ENCODE measurements around the gene AVL9.
"Not testable (repeated sequence)": the region's sequence is repeated elsewhere in the genome, so short reads cannot be mapped to it uniquely, and the experiment has no call there.

Gene AVL9

GRCh38 chr7:32462977-32463376 is 32.3 kb upstream of the AVL9 start:
- no peak for TF ChIP-seq CTCF (conservative IDR thresholded peaks at IDR 0.05; ENCODE audit: low read depth, low read length)
- no peak overlapping the region for H3K4me3 ChIP-seq (ENCODE audit: low read length)
- no peak for DNase-seq (ENCODE audit: low read depth)

DNA sequence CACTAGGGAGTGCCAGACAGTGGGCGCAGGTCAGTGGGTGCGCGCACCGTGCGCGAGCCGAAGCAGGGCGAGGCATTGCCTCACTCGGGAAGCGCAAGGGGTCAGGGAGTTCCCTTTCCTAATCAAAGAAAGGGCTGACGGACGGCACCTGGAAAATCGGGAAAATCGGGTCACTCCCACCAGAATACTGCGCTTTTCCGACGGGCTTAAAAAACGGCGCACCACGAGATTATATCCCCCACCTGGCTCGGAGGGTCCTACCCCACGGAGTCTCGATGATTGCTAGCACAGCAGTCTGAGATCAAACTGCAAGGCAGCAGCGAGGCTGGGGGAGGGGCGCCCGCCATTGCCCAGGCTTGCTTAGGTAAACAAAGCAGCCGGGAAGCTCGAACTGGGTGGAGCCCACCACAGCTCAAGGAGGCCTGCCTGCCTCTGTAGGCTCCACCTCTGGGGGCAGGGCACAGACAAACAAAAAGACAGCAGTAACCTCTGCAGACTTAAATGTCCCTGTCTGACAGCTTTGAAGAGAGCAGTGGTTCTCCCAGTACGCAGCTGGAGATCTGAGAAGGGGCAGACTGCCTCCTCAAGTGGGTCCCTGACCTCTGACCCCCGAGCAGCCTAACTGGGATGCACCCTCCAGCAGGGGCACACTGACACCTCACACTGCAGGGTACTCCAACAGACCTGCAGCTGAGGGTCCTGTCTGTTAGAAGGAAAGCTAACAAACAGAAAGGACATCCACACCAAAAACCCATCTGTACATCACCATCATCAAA is 30.5 kb upstream of the AVL9 start:
- DNase-seq (ENCODE audit: low read depth); H3K4me3 ChIP-seq (ENCODE audit: low read length): not testable (repeated sequence)

DNA sequence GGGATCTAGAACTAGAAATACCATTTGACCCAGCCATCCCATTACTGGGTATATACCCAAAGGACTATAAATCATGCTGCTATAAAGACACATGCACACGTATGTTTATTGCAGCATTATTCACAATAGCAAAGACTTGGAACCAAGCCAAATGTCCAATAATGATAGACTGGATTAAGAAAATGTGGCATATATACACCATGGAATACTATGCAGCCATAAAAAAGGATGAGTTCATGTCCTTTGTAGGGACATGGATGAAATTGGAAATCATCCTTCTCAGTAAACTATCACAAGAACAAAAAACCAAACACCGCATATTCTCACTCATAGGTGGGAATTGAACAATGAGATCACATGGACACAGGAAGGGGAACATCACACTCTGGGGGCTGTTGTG is 25.3 kb upstream of the AVL9 start:
- H3K4me3 ChIP-seq (ENCODE audit: low read length); DNase-seq (ENCODE audit: low read depth): not testable (repeated sequence)

GRCh38 chr7:32470871-32471270 is 24.4 kb upstream of the AVL9 start:
- no peak for TF ChIP-seq CTCF (conservative IDR thresholded peaks at IDR 0.05; ENCODE audit: low read depth, low read length)

GRCh38 chr7:32472015-32472414 is 23.3 kb upstream of the AVL9 start:
- TF ChIP-seq CTCF (conservative IDR thresholded peaks at IDR 0.05; ENCODE audit: low read depth, low read length), result no peak
- DNase-seq (ENCODE audit: low read depth), result no peak
- H3K4me3 ChIP-seq (ENCODE audit: low read length), result no peak overlapping the region

More at GRCh38 chr7:32470871-32471270, 24.4 kb upstream of the AVL9 start:
- H3K4me3 ChIP-seq (ENCODE audit: low read length), result no peak overlapping the region
- DNase-seq (ENCODE audit: low read depth), result no peak

DNA sequence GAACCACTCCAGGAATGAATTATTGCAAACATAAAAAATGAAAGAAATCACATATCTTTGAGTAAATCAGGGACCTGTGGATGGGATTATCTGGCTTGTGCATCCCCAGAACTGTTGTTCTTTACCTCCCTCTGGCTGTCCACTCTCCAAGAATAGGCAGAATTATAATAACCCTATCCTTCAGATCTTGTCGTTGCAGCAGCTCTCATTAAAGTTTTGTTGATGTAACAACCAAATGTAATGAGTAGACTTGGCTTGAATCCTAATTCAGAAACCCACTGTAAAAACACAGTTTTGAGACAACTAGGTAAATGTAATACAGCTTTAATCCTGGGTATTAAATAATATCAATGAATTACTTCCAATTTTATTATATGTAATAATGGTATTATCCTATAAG is 21.3 kb upstream of the AVL9 start:
- TF ChIP-seq CTCF (conservative IDR thresholded peaks at IDR 0.05; ENCODE audit: low read depth, low read length), result no peak
- no peak for DNase-seq (ENCODE audit: low read depth)
- no peak overlapping the region for H3K4me3 ChIP-seq (ENCODE audit: low read length)

DNA sequence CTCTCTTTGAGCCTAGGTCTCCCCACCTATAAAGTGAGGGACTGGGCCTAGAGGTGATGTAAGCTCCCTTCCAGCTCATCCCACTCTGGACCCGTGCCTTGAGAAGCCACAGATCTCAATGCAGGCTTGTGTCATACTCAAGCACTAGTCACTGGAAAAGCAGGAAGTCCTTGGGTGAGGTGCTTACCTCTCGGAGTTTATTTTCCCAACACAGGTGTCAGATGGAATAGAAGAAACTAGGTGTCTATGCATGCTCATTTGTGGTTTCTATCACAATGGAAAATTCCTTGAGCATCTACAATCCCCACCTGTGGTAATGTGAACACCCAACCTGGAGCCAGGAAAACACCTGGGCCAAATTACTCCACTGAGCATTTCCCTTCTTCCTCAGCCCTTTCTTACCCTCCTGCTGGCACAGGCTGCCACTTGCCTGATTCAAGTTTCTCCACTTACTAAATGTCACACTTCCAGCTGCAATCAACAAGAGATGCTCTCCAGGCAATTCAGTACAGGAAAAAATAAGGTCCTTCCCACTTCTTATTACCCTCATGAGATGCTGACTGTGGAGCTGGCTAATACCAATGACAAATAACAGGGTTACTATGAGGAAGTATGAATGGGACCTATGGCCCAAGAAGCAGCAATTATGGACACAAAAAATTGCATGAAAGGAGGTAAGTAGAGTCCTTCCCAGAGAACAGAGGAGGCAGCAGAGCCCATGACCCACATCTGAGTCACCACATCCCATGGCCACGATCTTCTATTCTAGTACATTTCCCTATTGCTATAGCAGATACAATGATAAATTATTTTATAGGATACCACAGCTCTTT is 18.3 kb upstream of the AVL9 start:
- no peak for DNase-seq (ENCODE audit: low read depth)
- TF ChIP-seq CTCF (conservative IDR thresholded peaks at IDR 0.05; ENCODE audit: low read depth, low read length), result no peak
- H3K4me3 ChIP-seq (ENCODE audit: low read length), result no peak overlapping the region

DNA sequence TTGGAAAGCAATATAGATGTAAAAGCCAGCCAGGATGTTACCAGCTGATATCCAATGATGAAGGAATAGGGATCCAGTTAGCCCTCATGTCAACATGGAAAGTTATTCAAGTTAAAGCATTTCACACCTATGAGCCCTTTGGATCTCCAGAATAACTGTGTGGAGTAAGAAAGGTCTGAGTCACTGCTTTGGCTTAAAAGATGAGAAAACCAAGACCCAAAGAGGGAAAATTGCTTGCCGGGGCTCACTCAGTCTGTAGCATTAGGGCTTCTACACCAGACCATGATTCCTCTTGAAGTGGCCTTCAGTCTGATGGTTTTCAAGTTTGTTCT is 17.7 kb upstream of the AVL9 start:
- no peak overlapping the region for H3K4me3 ChIP-seq (ENCODE audit: low read length)
- no peak for DNase-seq (ENCODE audit: low read depth)
- TF ChIP-seq CTCF (conservative IDR thresholded peaks at IDR 0.05; ENCODE audit: low read depth, low read length), result no peak

Data from retinal pigment epithelial cell (primary cell).